Keratinocyte (primary cell): ENCODE data around the gene HLX. TPM values are rescaled to one million over a fixed set of nuclear protein-coding genes. Genes with fewer than 3 reads are reported as not detected.

ENCODE experiments used
- DNase-seq: peaks from one replicate; pipeline ENCODE4 v3.0.0-alpha.2; 2011; ENCODE audit warnings: low read depth, missing footprints, low spot score
- FAIRE-seq: peaks from 2 replicates; lab custom pipeline; 2011; peaks lifted over from hg19 to GRCh38; lab: Jason Lieb, UNC
- H2AFZ ChIP-seq: 2 replicates; pipeline ENCODE4 v1.6.0; 2012; ENCODE audit warnings: low read length, control low read depth, inconsistent platforms; ENCODE audit not compliant: control insufficient read depth
- H3K27ac ChIP-seq: 2 replicates; pipeline ENCODE4 v1.5.1; 2011; ENCODE audit warnings: low read length; ENCODE audit not compliant: control insufficient read depth, insufficient read depth
- H3K27me3 ChIP-seq: 3 replicates; pipeline ENCODE4 v1.6.0; 2011; ENCODE audit warnings: low read length; ENCODE audit not compliant: control insufficient read depth, insufficient read depth; ENCODE audit errors: extremely low read depth
- H3K36me3 ChIP-seq, 2 experiments: 2 replicates in 1 of 2; 3 replicates in 1 of 2; pipeline ENCODE4 v1.5.1; 2011; ENCODE audit warnings: low read length in 2 of 2, mild to moderate bottlenecking in 1 of 2; ENCODE audit not compliant: control insufficient read depth in 2 of 2, insufficient read depth in 2 of 2; ENCODE audit errors: extremely low read depth in 1 of 2
- H3K4me1 ChIP-seq: 3 replicates; pipeline ENCODE4 v1.5.1; 2011; ENCODE audit warnings: low read length; ENCODE audit not compliant: control insufficient read depth, insufficient read depth; ENCODE audit errors: extremely low read depth
- H3K4me2 ChIP-seq: 3 replicates; pipeline ENCODE4 v1.6.0; 2011; ENCODE audit warnings: low read depth, low read length; ENCODE audit not compliant: control insufficient read depth, insufficient read depth; ENCODE audit errors: extremely low read depth
- H3K4me3 ChIP-seq, 3 experiments: fragments of 200-600 bp in 1 of 3; sonication (generic) in 1 of 3; 2 replicates in 2 of 3; 3 replicates in 1 of 3; pipeline ENCODE4 v1.5.1; 2011 to 2016; ENCODE audit warnings: low read length in 3 of 3, mild to moderate bottlenecking in 3 of 3, control low read depth in 2 of 3, inconsistent platforms in 1 of 3, low read depth in 1 of 3, mixed read lengths in 1 of 3, mixed run types in 1 of 3, moderate library complexity in 1 of 3; ENCODE audit not compliant: control insufficient read depth in 2 of 3, insufficient read depth in 2 of 3; ENCODE audit errors: extremely low read depth in 1 of 3
- H3K79me2 ChIP-seq: 2 replicates; pipeline ENCODE4 v1.6.0; 2012; ENCODE audit warnings: low read length; ENCODE audit not compliant: control insufficient read depth, insufficient read depth
- H3K9ac ChIP-seq: 3 replicates; pipeline ENCODE4 v1.6.0; 2011; ENCODE audit warnings: low read length; ENCODE audit not compliant: control insufficient read depth, insufficient read depth; ENCODE audit errors: extremely low read depth
- H3K9me1 ChIP-seq: 3 replicates; pipeline ENCODE4 v1.6.0; 2011; ENCODE audit warnings: low read length; ENCODE audit not compliant: control insufficient read depth, insufficient read depth; ENCODE audit errors: extremely low read depth
- H3K9me3 ChIP-seq: 2 replicates; pipeline ENCODE4 v1.5.1; 2012; ENCODE audit warnings: low read depth, low read length; ENCODE audit not compliant: control insufficient read depth
- H4K20me1 ChIP-seq: 3 replicates; pipeline ENCODE4 v1.6.0; 2011; ENCODE audit warnings: low read length; ENCODE audit not compliant: control insufficient read depth, insufficient read depth; ENCODE audit errors: extremely low read depth
- EZH2 ChIP-seq: IDR thresholded peaks from one replicate; pipeline ENCODE4 v1.6.1; 2012; ENCODE audit warnings: inconsistent platforms, mild to moderate bottlenecking, low read length, moderate library complexity
- dilution Hi-C: fragments of 300-500 bp; cut with MboI; formaldehyde crosslinking; loops from one replicate; pipeline ENCODE4 v1.7.0; 2020; ENCODE audit warnings: low sequenced_read_pairs; ENCODE audit not compliant: extremely low pct_ligation_motif_present
- polyA plus RNA-seq, 5 experiments: library from polyadenylated mRNA; depleted of rRNA in 3 of 5; stranded (reverse) in 3 of 5; stranded (forward) in 1 of 5; unstranded in 1 of 5; fragments of >200 nt; gene quantifications; 1 replicate in 1 of 5; 2 replicates in 3 of 5; 3 replicates in 1 of 5; pipeline versions ENCODE4 v1.2.1 to v1.2.3, GENCODE V29; 2011 to 2012; ENCODE audit warnings: missing spikeins in 2 of 5, low read depth in 1 of 5, low replicate concordance in 1 of 5
- TF ChIP-seq, protein P1 (sequence below), 3 experiments: IDR thresholded peaks in 1 of 3; conservative IDR thresholded peaks in 1 of 3; optimal IDR thresholded peaks in 1 of 3; 2 replicates in 2 of 3; 3 replicates in 1 of 3; pipeline versions ENCODE3 to v1.5.1; 2011; ENCODE audit warnings: low read length in 3 of 3, mild to moderate bottlenecking in 3 of 3, moderate library complexity in 2 of 3, control low read depth in 1 of 3, inconsistent platforms in 1 of 3; ENCODE audit not compliant: insufficient read depth in 2 of 3; ENCODE audit errors: extremely low read depth in 1 of 3

The HLX gene
- polyA plus RNA-seq, 1 donor (not counting 4 experiments of a cell fraction or from before 2014, with no cell fraction given) = not detected

DNA sequence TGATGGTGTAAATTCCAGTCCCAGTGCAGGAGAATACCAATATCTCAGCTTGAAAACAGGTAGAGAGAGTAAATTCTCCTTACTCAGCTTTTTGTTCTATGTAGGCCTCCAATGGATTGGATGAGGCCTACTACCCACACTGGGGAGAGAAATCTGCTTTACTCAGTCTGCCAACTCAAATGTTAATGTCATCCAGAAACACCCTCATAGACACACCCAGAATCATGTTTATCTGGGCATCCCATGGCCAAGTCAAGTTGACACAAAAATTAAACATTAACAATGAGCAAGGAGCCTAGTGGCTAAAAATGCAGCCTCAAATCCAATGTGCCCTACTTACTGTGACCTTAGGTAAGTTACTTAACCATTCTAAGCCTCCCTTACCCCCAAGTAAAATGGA, 6.9 kb upstream of the HLX start:
- Histone ChIP-seq H3K79me2 (no peaks in the 10 kb centered on the region), H4K20me1 (no peaks in the 10 kb centered on the region), H3K36me3 (no peaks in the 10 kb centered on the region), H3K9ac (no peak overlapping the region), H3K4me1 (no peaks in the 10 kb centered on the region), H2AFZ (no peak overlapping the region), H3K4me3 (no peak overlapping the region), H3K9me3 (no peaks in the 10 kb centered on the region), H3K27ac (no peak overlapping the region), H3K27me3 (peaks cover 16% of the 10 kb centered on the region), H3K9me1 (no peaks in the 10 kb centered on the region), H3K4me2 (no peak overlapping the region)
- dilution Hi-C loops = no loop called here
- DNase-seq (no peak), FAIRE-seq (no peak)
- TF ChIP-seq, protein P1, sequence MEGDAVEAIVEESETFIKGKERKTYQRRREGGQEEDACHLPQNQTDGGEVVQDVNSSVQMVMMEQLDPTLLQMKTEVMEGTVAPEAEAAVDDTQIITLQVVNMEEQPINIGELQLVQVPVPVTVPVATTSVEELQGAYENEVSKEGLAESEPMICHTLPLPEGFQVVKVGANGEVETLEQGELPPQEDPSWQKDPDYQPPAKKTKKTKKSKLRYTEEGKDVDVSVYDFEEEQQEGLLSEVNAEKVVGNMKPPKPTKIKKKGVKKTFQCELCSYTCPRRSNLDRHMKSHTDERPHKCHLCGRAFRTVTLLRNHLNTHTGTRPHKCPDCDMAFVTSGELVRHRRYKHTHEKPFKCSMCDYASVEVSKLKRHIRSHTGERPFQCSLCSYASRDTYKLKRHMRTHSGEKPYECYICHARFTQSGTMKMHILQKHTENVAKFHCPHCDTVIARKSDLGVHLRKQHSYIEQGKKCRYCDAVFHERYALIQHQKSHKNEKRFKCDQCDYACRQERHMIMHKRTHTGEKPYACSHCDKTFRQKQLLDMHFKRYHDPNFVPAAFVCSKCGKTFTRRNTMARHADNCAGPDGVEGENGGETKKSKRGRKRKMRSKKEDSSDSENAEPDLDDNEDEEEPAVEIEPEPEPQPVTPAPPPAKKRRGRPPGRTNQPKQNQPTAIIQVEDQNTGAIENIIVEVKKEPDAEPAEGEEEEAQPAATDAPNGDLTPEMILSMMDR (optimal IDR thresholded peaks at IDR 0.05 in 1 of 3, IDR thresholded peaks at IDR 0.05 in 1 of 3, conservative IDR thresholded peaks at IDR 0.05 in 1 of 3; ENCODE audit: extremely low read depth in 1 of 3, insufficient read depth in 2 of 3, low read length in 3 of 3) = no peak
- TF ChIP-seq EZH2 = no peak

DNA sequence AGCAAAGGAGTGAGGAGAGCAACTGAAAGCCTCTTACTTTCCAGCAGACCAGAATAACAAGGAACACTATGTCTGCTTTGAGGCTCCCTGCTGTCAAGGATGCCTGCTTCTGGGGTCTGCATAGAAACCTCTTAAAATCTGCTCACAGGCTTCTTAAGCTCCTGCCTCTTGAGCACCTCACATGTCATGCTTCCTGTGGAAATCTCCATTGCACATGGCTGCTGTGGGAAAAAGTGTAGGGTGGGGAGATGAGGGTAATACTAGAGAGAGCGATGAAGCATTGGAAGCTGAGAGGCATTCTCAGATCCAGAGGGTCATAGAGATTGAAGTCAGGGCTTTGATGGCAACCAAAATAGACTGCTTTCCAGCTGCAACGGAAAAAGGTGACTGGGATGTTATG, 6.2 kb upstream of the HLX start:
- no peaks in the 10 kb centered on the region for H3K9me1 ChIP-seq
- DNase-seq = no peak
- no peak overlapping the region for H3K27ac ChIP-seq
- no peak overlapping the region for H2AFZ ChIP-seq
- H3K4me2 ChIP-seq = no peak overlapping the region
- H3K9ac ChIP-seq = no peak overlapping the region
- H3K4me1 ChIP-seq = no peaks in the 10 kb centered on the region
- dilution Hi-C loops = no loop called here
- H3K36me3 ChIP-seq = no peaks in the 10 kb centered on the region
- no peaks in the 10 kb centered on the region for H3K79me2 ChIP-seq
- H3K27me3 ChIP-seq = peaks cover 24% of the 10 kb centered on the region
- no peak for FAIRE-seq
- no peak overlapping the region for H3K4me3 ChIP-seq
- H3K9me3 ChIP-seq = no peaks in the 10 kb centered on the region
- TF ChIP-seq, protein P1 (optimal IDR thresholded peaks at IDR 0.05 in 1 of 3, IDR thresholded peaks at IDR 0.05 in 1 of 3, conservative IDR thresholded peaks at IDR 0.05 in 1 of 3; ENCODE audit: extremely low read depth in 1 of 3, insufficient read depth in 2 of 3, low read length in 3 of 3) = no peak
- TF ChIP-seq EZH2 = no peak
- no peaks in the 10 kb centered on the region for H4K20me1 ChIP-seq
